Lower leg skin (tissue), 3 donors: Measurements from ENCODE around the gene BCAS4.

Source experiments
- POLR2A ChIP-seq, 2 donors: fragments of 450-650 bp; IDR thresholded peaks; one replicate each; pipeline ENCODE4 v1.6.1; 2016 to 2017; ENCODE audit warnings: antibody characterized with exemption in 2 of 2, mild to moderate bottlenecking in 1 of 2, moderate library complexity in 1 of 2
- TF ChIP-seq, protein P1 (sequence below), 3 donors: fragments of 450-650 bp; IDR thresholded peaks; one replicate each; pipeline ENCODE4 v1.5.1; 2016; ENCODE audit warnings: antibody characterized with exemption in 3 of 3, mild to moderate bottlenecking in 3 of 3, moderate library complexity in 2 of 3

DNA sequence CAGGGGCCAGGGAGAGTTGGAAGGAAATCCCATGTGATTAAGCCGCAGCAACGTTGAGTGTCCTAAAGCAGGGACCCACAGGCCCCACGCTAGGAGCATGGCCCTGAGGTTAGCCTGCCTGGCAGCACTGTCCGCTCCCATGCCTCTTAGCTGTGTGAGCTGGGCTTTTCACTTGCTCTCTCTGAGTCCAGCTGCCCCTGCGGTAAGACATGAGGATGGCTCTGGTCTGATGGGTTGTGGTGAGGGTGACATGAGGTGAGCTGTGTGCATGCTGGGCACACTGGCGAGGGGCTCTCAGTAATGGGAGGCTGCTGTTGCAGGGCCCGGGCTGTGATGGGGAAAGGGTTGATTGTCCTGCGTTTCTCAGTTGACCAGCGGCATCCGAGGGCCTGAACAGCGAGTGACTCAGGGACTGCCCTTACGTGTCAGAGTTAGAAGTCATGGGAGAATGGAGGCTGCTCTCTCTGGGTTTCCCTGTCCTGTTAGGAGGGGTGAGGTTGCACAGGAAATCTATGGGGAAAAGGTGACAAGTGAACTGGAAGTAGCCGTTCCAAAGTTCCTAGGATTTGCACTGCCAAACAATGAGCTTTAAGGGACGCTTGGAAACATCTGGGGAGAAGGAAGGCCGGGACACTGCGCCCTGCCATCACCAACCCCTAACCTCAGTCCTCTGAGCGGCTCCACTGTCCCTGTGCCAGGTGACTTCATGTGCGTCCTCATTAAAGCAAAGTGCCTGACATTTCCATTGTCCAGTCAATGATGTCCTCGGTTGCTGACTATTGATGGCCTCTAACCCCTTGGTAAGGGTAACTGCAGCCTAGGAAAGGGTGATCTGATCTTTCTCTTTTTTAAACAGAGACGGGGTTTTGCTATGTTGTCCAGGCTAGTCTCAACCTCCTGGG lies 85.0 kb downstream of the BCAS4 start:
- no peak for TF ChIP-seq POLR2A (IDR thresholded peaks at IDR 0.05)
- TF ChIP-seq, protein P1, sequence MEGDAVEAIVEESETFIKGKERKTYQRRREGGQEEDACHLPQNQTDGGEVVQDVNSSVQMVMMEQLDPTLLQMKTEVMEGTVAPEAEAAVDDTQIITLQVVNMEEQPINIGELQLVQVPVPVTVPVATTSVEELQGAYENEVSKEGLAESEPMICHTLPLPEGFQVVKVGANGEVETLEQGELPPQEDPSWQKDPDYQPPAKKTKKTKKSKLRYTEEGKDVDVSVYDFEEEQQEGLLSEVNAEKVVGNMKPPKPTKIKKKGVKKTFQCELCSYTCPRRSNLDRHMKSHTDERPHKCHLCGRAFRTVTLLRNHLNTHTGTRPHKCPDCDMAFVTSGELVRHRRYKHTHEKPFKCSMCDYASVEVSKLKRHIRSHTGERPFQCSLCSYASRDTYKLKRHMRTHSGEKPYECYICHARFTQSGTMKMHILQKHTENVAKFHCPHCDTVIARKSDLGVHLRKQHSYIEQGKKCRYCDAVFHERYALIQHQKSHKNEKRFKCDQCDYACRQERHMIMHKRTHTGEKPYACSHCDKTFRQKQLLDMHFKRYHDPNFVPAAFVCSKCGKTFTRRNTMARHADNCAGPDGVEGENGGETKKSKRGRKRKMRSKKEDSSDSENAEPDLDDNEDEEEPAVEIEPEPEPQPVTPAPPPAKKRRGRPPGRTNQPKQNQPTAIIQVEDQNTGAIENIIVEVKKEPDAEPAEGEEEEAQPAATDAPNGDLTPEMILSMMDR (IDR thresholded peaks at IDR 0.05): no peak
